GM19438 (cell line): Measurements from ENCODE around the gene SDC3.
A peak's percentile ranks its signal among the peaks of the same experiment; 100 is the strongest.
"Not testable (repeated sequence)": the region's sequence is repeated elsewhere in the genome, so short reads cannot be mapped to it uniquely, and the experiment has no call there.

Experiments
- ATAC-seq: cut with Tn5 transposase; IDR thresholded peaks from one replicate; pipeline ENCODE4 v1.9.1; 2021; ENCODE audit warnings: low read depth; ENCODE audit not compliant: unreplicated experiment

The SDC3 gene

DNA sequence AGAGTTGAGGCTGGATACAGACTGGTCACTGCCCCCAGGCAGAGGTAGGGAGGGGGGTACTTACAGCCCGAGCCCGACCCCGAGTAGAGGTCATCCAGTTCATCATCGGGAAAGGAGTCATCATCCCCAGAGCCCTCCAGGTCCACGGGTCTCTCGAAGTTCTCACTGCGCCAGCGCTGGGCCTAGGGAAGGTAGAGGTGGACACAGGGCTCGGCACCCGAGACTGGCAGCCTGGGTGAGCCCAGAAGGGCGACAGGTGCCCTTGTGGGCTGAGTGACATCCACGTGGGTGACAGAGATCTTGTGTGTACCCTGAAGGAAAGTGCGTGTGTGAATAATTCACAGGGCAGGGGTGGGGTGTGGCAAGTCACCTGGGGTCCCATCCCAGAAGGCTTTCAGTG is 30.0 kb downstream of the SDC3 start:
- ATAC-seq, result no peak

- no peak for ATAC-seq
Observed at GRCh38 chr1:30878016-30878415, 30.5 kb downstream of the SDC3 start.

DNA sequence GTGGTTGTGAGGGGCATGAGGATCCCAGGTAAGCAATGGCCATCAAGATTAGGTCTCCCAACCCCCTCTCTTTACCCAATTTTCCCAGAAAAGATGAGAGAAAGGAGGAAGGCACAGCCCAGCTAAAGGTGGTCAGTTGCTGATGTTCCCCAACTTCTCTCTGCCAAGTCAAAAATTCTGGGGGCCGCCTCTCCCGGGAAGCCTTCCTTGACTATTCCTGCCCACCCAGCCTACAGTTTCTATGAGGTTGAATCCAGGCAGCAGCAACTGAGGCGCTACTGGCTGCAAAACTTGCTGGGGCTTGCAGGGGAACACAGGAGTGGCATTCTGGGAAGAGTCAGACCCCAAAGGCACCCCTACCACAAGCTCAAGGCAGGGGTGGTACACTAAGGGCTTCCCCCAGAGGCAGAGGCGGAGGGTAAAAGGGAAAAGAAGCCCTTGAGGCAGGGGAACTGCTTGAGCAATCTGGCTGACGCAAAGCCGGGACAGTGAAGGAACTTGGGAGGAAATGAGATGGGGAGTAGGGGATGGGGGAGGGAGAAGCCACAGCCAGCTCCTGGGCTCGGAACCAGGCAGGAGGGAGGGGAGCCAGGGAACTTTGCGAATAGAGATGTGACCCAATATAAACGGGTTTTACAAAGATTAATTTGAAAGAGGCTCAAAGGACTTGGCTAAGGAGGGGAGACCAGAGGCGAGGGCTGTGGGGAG is 31.2 kb downstream of the SDC3 start:
- no peak for ATAC-seq

DNA sequence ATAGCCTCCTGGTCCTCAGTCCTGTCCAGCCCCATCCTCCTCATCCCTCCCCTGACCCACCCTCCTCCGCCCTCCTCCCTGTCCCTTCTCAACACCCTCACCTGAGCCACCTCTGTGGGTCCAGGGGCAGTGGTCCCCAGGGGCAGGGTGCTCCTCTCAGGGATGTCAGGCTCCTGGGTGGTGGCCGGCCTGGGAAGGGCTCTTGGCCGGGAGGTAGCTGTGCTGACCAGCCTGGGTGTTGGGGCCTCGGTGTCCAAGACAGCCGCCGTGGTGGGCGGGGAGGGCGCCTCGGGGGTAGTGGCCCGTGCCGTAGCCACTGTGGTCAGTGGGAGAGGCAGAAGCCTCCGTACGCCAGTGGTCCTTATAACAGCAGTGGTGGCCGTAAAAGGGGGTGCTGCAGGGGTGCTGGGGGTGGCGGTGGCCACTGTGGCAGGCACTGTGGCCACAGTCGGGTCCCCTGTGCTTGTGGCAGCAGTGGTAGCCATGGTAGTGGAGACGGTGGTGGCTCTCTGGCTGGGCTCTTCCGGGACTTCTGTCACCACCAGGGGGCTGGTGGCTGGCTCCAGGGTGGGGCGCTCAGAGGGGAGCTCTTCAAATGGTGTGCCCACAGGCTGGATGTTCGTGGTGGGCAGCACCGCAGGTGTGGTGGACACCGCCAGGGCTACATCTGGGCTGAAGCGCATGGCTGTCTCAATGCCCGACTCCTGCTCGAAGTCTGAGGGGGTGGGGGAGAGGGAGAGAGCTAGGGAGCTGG is 31.9 kb downstream of the SDC3 start:
- ATAC-seq, result no peak

DNA sequence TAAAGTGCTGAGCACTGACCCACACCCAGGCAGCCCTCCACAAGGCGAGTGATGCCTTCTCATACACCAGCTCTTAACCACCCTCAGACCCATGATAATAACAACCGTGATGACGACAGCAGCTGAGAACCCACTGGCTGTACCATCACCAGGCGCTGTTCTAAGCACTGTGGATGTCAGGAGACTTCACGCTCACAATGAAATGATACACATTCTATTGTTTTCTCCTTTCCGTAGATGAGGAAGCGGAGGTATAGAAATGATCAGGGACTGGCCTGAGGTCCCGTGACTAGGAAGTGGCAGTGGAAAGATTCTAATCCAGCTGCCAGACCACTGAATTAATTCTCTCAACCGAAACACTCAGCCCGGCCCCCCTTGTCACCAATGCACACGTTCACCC is 32.6 kb downstream of the SDC3 start:
- no peak for ATAC-seq

DNA sequence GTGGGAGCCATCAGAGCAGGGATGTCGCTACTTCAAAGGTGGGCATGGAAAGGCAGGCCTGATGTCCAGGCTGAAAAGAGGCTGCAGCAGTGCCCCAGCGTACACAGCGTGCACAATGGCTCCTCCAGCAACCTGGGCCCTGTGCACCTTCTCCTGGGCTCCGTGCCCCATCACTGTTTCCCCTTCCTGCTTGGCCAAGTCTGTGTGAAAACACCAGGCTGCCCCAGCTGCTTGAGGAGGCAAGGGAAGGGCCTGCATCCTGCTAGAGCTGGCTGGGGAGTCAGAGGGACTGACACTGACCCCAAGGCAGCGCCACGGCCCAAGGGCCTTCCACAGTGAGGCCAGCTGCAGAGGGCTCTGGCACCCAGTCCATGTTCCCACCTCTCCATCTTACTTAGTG is 33.4 kb downstream of the SDC3 start:
- ATAC-seq, result no peak

DNA sequence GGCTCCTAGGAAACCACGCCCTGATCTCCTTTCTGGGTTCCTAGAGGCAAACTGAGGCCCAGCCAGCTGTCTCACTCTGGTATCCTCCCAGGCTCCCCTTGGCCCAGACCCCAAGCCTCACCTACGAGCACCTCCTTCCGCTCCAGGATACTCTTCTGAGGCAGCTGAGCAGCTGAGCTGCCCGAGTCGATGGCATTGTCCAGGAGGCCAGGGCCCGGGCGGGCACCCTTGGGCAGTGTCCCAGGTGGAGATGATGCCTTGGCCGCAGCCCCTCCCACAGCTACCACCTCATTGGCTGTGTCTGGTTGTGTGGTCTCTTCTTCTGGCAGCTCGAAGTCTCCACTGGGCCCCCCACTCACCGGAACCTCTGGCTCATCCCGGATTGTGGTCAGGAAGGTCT is 34.4 kb downstream of the SDC3 start:
- ATAC-seq, result no peak

DNA sequence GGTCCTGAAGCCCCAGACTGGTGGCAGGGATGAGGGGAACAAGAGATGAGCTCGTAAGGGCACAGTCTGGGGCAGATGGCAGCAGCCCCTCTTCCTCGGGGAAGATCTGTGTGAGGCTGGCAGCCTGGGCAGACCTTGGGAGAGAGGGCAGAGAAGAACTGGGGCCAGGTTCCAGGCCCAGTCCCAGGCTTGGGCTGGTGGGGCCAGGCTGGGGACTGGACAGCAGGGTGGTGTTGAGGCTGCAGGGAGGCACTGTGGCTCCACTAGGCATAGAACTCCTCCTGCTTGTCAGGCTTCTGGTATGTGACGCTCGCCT is 35.7 kb downstream of the SDC3 start:
- no peak for ATAC-seq

- no peak for ATAC-seq
Observed at GRCh38 chr1:30872033-30872947, 36.3 kb downstream of the SDC3 start.

DNA sequence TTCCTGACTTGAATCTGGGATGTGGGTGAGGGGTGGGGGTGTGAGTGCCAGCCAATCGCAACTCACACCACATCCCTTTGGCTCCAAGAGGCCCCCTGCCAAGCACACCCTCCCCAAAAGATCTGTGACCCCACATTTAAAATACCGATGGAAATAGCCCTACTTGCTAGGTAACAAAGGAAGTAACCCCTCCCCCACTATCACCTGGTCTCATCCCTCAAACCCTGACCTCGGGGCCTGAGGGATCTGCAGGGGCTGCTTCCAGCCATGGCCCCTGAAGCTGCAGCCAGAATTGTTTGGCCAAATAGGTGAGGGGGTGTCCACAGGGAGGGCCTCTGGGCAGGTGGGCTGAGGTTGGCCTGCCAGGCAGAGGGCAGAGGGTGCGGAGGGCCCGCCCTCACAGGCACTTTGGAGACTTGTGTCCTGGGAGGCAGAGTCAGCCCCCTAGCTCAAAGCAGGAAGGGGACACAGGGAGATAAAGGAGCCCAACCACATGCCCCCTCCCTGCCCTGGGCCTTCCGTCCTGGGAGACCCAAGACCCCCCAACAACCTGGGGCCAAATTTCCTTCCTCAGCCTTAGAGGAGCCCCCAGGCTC is 37.2 kb downstream of the SDC3 start:
- no peak for ATAC-seq

GRCh38 chr1:30870656-30871055 is 37.9 kb downstream of the SDC3 start:
- no peak for ATAC-seq

DNA sequence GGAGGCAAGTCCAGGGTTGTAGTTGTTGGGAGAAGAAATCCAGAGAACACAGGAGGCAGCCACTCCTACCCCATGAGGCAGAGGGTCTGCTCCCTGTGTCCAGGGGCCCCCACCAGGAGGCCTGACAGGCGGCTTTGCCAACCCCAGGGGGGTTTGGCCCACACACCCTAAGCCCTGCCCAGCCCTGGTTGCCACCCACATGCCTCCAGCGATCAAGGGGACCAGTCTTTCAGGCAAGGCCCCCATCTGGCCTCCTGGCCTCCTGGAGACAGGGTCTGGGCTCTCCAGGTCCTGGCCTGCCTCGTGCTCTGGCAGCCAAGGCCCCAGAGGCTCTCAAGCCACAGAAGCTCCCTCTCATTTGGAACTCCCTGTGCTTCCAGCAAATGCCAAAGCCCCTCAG is 38.5 kb downstream of the SDC3 start:
- no peak for ATAC-seq

- peak; percentile 67 for ATAC-seq
Observed at GRCh38 chr1:30868833-30869435, 39.6 kb downstream of the SDC3 start.

GRCh38 chr1:30868057-30868456 is 40.5 kb downstream of the SDC3 start:
- ATAC-seq, result not testable (repeated sequence)

GRCh38 chr1:30867537-30867936 is 41.0 kb downstream of the SDC3 start:
- no peak for ATAC-seq

DNA sequence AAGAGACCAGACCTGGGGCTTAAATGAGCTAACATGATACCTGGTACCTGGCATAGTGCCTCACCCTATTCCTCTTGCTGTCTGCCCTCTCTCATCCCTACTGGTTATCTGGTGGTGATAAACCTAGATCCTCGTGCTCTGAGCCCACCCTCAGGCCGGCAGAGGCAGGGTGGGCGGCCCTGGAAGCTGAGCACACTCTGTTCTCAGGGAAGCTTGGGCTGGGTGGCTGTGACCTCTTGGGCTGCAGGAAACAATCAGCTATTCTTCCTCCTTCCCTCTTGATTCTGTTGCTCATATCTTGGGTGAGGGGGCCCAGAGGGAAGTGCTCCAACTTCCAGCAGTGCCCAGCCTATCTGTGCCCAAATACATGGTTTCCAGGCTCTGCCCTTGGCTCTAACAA is 42.0 kb downstream of the SDC3 start:
- no peak for ATAC-seq

DNA sequence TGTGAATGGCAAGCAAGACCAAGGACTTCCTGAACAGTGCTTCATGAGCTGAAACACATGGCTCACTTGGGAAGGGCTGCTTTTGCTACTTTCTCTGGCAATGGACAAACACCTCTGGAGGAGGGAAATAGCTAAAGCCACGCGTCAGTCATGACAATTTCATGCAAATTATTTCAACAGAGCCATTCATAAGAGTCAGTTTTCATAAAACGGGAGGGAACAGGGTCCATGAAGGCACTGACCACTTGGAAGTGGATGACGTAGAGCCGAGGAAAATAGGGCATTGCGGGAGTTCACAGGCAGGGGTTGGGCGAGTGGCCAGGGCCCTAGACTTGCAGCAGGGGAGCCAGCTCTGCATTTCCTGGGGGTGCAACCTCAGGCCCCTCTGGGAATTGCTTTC is 43.9 kb downstream of the SDC3 start:
- no peak for ATAC-seq

GRCh38 chr1:30863858-30864604 is 44.5 kb downstream of the SDC3 start:
- ATAC-seq, result no peak

DNA sequence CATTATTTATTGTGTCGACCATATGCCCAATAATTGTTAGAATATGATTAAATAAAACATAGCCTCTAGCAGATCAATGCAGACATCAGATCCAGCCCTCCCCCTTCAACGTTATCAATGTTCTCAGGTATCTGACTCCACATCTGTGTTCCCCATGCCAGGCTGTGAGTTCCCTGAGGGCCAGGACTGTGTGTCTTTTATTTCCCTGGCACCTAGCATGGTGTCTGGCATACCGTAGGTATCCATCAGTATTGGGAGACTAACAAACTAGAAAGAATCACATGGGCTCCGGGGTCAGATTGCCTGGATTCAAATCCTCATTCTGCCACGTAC is 48.3 kb downstream of the SDC3 start:
- no peak for ATAC-seq

DNA sequence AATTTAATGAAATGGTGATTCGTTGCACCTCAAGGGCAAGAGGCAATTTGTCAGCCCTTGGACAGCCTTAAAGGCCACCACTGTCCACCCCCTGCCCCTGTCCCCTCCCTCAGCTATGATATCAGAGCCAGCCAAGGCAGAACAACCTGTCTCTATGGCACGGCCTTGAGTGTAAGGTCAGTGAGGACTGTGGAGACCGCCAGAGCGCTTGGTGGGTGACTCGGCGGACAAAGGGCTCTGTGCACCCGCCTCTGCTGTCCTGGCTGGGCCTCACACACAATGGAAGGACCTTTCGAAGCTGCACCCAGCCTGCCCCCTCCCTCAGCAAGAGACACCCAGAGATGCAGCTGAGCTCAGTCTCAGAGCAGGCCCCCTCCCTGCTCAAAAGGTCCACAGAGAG is 50.6 kb downstream of the SDC3 start:
- ATAC-seq, result no peak
